ENCODE results near the gene GRIP1.

The GRIP1 gene

DNA sequence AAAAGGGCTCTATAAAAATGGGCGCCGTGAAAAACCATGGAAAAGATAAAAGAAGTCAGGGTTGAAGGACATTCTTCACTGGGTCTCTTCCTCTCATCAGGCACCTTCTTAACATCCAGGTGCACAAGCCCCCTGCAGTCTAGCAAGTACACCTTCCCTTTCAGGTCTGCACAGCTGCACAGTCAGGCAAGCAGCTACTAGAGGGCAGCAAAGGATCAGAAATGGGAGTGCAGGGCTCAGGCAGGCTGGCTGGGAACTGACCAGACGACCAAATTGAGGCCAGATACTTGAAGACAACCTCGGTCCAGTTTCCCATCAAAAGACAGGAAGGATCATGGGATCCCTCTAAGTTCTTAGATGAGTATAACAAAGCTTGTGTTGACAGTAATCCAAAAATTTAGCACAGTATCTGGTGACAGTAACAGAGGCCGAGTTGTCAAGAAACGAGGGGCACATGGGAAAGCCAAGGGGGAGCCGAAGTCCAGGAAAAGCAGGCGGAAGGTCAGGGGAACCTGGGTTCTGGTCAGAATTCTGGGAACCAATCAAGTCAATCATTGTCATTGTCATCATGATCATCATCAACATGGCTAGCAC is 10.1 kb upstream of the GRIP1 start:
- peak; percentile 28 for DNase-seq

- no peak for DNase-seq
Measured at GRCh38 chr12:66684222-66684621, 5.3 kb upstream of the GRIP1 start.

- no peak for DNase-seq
Measured at GRCh38 chr12:66683822-66684221, 4.9 kb upstream of the GRIP1 start.

DNA sequence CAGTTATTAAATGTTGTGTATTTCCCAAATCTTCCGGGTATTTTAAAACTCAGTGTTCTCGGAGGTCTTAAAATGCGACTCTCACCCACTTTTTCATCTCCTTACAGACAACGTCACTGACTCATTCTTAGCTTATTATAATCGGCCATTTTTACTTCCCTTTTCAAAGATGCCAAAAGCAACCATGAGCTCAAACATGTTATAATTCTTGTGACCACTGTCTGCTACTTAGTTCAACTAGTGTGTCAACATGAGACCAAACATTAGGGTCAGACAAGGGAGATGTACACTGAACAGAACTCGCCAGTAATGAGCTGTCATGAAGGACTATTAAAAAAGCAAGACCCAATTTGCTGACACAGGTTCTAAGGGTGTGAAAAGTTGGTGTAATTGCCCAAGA is 4.2 kb upstream of the GRIP1 start:
- DNase-seq, result no peak

DNA sequence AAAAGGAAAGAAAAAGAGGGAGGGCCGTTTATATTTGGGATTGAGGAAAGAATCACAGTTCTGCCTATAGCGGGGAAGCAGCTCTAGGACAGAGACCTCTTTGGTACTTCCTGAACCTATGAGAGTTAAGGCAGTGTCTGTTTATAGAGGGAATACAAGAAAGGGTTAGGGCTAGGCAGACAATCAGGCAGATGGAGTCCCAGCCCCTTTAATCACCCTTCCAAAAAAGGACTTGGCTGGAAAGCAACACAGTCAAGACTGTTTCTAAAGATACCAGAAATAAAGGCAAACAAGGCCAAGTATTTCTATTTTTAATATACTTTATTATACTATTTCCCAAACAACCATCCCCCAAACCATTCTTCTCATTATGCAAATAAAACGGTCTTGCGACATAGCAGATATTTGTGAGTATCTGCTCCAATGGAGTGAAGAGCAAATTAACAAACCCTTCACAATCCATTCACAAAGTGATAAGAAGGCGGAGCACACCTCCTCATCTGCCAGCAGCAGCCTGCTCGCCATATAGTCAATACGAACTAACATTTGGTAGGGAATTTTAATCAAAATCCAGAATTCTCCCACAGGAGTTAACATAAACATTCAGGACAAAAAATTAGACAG is 697 bp upstream of the GRIP1 start:
- no peak for DNase-seq

GRCh38 chr12:66676241-66676640 is 2.6 kb downstream of the GRIP1 start:
- DNase-seq, result no peak

- no peak for DNase-seq
Measured at GRCh38 chr12:66674495-66675122, 4.3 kb downstream of the GRIP1 start.

- no peak for DNase-seq
Measured at GRCh38 chr12:66669541-66669940, 9.3 kb downstream of the GRIP1 start.

DNA sequence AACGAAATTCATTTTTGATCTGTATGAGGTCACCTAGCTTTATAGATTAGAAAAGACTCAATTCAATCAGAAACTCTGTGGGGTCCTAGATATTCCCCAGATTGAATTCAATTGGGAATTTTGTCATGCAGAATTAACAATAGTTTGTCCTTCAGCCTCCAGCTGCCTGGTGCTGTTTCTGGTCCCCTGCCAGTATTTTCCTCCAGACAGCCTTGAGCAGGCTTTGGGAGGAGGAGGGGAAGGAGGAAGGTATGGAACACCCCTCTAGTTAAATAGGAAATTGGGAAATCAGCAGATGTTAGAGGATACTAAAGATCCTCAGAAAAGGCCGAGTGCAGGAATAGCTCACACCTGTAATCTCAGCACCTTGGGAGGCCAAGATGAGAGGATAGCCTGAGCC is 10.6 kb downstream of the GRIP1 start:
- DNase-seq, result no peak

DNA sequence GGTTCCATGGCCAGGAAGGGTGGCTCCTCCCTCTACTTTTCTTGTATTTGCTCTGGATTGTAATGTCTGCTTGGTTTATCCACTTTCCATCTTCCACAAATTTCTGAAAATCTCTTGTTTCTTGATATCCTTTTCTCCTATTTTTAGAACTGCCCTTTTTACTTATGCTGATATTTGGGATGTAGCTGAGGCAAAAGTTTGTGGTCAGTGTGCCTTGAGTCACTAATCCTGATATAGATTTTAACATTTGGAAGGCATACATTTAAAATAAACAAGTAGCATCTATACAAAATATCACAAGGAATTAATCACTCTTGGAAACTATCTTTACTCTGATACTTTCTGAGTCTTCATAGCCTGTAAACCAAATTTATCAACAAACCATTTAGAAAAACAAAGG is 11.0 kb downstream of the GRIP1 start:
- DNase-seq, result no peak

GRCh38 chr12:66666481-66666880 is 12.4 kb downstream of the GRIP1 start:
- no peak for DNase-seq

GRCh38 chr12:66665435-66665985 is 13.4 kb downstream of the GRIP1 start:
- DNase-seq, result no peak

DNA sequence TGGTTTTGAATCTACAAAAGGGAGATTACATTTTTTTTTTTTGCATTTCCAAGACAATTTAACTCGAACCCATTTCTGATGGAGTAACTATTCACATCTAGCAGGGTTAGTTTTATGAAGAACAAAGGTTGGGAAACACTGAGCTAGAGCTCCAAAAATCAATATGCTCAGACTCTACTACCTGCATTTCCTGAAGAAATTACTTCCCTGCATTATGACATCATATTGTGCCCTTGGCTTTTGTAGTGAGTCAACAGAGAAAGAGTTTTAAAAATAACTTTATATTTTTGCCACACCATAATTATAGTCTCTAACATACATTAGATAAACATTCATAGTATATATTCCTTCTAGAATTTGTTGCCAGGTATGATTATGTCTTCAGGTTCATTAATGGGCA is 14.8 kb downstream of the GRIP1 start:
- no peak for DNase-seq

DNA sequence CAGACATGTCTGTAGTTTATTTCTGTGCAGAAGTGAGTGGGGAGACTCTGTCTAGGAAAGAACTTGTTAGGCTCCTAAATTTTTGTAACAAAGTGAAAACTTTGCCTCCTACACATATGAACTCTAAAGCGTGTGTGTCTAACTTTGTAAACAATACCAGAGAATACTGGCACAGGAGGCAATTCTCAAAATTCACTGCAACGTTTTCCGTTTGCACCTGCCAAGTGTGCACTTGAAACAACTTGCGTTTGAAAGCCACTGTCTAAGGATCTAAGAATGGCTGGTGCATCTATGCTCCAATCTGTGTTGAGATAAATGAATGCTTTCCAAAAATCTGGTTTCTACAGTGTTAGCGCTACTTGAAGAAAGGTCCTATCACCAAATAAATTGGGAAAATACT is 15.3 kb downstream of the GRIP1 start:
- DNase-seq, result no peak

GRCh38 chr12:66662729-66663128 is 16.1 kb downstream of the GRIP1 start:
- no peak for DNase-seq

DNA sequence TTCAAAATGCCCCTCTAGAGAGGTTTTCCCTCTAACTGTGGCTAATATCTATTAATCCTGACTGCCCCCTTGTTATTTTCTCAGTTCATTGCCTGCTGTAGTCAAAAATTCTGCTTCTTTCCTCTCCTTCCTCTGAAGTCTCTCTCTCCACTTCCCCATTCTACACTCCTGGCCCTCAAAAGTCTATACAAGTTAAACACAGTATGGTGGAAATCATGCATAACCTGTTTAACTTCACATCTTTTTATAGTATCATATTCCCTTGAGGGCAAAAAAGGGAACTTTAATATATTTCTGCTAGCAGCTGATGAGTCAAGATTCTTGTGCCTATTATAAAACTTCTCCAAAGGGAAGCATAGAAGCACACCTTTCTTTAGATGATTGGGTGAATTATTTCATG is 16.7 kb downstream of the GRIP1 start:
- DNase-seq, result no peak

DNA sequence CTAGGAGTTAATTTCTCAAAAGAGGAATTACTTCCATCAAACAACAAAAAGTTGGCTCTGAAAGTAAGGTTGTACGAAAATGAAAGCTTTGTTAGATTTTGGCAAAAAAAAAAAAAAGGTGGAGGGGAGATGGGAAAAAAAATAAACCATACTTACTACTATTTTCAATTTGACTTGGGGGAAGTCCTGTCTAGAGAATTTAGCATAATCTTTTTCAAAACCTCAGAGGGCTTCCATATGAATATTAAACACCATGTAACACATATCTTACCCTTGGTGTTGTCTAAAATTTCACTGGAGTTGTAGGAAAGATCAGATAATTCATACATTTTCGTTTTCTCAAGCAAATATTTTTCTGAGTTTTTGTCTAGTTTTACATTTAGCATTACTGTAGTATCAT is 17.5 kb downstream of the GRIP1 start:
- DNase-seq, result no peak

DNA sequence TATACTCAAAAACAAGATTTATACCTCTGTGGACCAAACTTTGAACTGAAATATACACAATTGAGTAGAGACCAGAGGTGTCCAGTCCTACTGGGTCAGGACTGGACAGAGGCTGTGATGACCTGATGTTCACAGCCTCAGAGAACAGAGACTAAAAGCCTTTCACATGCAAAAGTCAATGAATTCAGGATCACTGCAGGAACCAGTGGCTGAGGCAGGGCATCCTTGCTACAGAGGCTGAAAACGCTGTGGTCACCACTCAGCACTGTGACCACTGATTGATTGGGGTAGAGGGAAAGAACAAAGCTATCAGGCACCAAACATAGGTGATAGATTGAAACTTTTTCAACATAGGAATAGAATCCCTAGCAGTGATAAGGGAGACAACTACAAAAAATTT is 25.1 kb downstream of the GRIP1 start:
- no peak for DNase-seq

GRCh38 chr12:66648033-66648735 is 30.7 kb downstream of the GRIP1 start:
- DNase-seq, result no peak

- no peak for DNase-seq
Measured at GRCh38 chr12:66647034-66647691, 31.7 kb downstream of the GRIP1 start.

DNA sequence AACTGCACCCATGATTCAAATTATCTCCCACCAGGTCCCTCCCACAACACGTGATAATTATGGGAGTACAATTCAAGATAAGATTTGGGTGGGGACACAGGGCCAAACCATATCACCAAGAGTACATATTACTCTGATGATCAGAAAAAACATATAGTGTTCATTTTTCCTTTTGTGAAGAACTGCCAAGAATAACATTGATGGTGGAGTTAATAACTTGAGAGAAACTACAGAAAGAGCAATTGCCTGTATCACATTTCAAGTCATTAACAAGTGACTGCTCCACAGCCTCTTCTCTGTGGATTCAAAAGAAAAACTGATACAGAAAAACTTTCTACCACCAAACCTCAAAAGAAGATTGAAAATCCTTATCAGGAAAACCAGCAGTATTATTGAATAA is 34.7 kb downstream of the GRIP1 start:
- no peak for DNase-seq

GRCh38 chr12:66640691-66641460 is 38.0 kb downstream of the GRIP1 start:
- DNase-seq, result no peak
